Keratinocyte (primary cell): ENCODE data around the gene BLZF1. TPM values are rescaled to one million over a fixed set of nuclear protein-coding genes. Genes with fewer than 3 reads are reported as not detected.

Source experiments
- DNase-seq: peaks from one replicate; pipeline ENCODE4 v3.0.0-alpha.2; 2011; ENCODE audit warnings: low read depth, missing footprints, low spot score
- FAIRE-seq: peaks from 2 replicates; lab custom pipeline; 2011; peaks lifted over from hg19 to GRCh38; lab: Jason Lieb, UNC
- H2AFZ ChIP-seq: 2 replicates; pipeline ENCODE4 v1.6.0; 2012; ENCODE audit warnings: low read length, control low read depth, inconsistent platforms; ENCODE audit not compliant: control insufficient read depth
- H3K27ac ChIP-seq: 2 replicates; pipeline ENCODE4 v1.5.1; 2011; ENCODE audit warnings: low read length; ENCODE audit not compliant: control insufficient read depth, insufficient read depth
- H3K27me3 ChIP-seq: 3 replicates; pipeline ENCODE4 v1.6.0; 2011; ENCODE audit warnings: low read length; ENCODE audit not compliant: control insufficient read depth, insufficient read depth; ENCODE audit errors: extremely low read depth
- H3K36me3 ChIP-seq, 2 experiments: 2 replicates in 1 of 2; 3 replicates in 1 of 2; pipeline ENCODE4 v1.5.1; 2011; ENCODE audit warnings: low read length in 2 of 2, mild to moderate bottlenecking in 1 of 2; ENCODE audit not compliant: control insufficient read depth in 2 of 2, insufficient read depth in 2 of 2; ENCODE audit errors: extremely low read depth in 1 of 2
- H3K4me1 ChIP-seq: 3 replicates; pipeline ENCODE4 v1.5.1; 2011; ENCODE audit warnings: low read length; ENCODE audit not compliant: control insufficient read depth, insufficient read depth; ENCODE audit errors: extremely low read depth
- H3K4me2 ChIP-seq: 3 replicates; pipeline ENCODE4 v1.6.0; 2011; ENCODE audit warnings: low read depth, low read length; ENCODE audit not compliant: control insufficient read depth, insufficient read depth; ENCODE audit errors: extremely low read depth
- H3K4me3 ChIP-seq, 3 experiments: fragments of 200-600 bp in 1 of 3; sonication (generic) in 1 of 3; 2 replicates in 2 of 3; 3 replicates in 1 of 3; pipeline ENCODE4 v1.5.1; 2011 to 2016; ENCODE audit warnings: low read length in 3 of 3, mild to moderate bottlenecking in 3 of 3, control low read depth in 2 of 3, inconsistent platforms in 1 of 3, low read depth in 1 of 3, mixed read lengths in 1 of 3, mixed run types in 1 of 3, moderate library complexity in 1 of 3; ENCODE audit not compliant: control insufficient read depth in 2 of 3, insufficient read depth in 2 of 3; ENCODE audit errors: extremely low read depth in 1 of 3
- H3K79me2 ChIP-seq: 2 replicates; pipeline ENCODE4 v1.6.0; 2012; ENCODE audit warnings: low read length; ENCODE audit not compliant: control insufficient read depth, insufficient read depth
- H3K9ac ChIP-seq: 3 replicates; pipeline ENCODE4 v1.6.0; 2011; ENCODE audit warnings: low read length; ENCODE audit not compliant: control insufficient read depth, insufficient read depth; ENCODE audit errors: extremely low read depth
- H3K9me1 ChIP-seq: 3 replicates; pipeline ENCODE4 v1.6.0; 2011; ENCODE audit warnings: low read length; ENCODE audit not compliant: control insufficient read depth, insufficient read depth; ENCODE audit errors: extremely low read depth
- H3K9me3 ChIP-seq: 2 replicates; pipeline ENCODE4 v1.5.1; 2012; ENCODE audit warnings: low read depth, low read length; ENCODE audit not compliant: control insufficient read depth
- H4K20me1 ChIP-seq: 3 replicates; pipeline ENCODE4 v1.6.0; 2011; ENCODE audit warnings: low read length; ENCODE audit not compliant: control insufficient read depth, insufficient read depth; ENCODE audit errors: extremely low read depth
- CTCF ChIP-seq, 3 experiments: IDR thresholded peaks in 1 of 3; conservative IDR thresholded peaks in 1 of 3; optimal IDR thresholded peaks in 1 of 3; 2 replicates in 2 of 3; 3 replicates in 1 of 3; pipeline versions ENCODE3 to v1.5.1; 2011; ENCODE audit warnings: low read length in 3 of 3, mild to moderate bottlenecking in 3 of 3, moderate library complexity in 2 of 3, control low read depth in 1 of 3, inconsistent platforms in 1 of 3; ENCODE audit not compliant: insufficient read depth in 2 of 3; ENCODE audit errors: extremely low read depth in 1 of 3
- EZH2 ChIP-seq: IDR thresholded peaks from one replicate; pipeline ENCODE4 v1.6.1; 2012; ENCODE audit warnings: inconsistent platforms, mild to moderate bottlenecking, low read length, moderate library complexity
- dilution Hi-C: fragments of 300-500 bp; cut with MboI; formaldehyde crosslinking; loops from one replicate; pipeline ENCODE4 v1.7.0; 2020; ENCODE audit warnings: low sequenced_read_pairs; ENCODE audit not compliant: extremely low pct_ligation_motif_present
- polyA plus RNA-seq, 5 experiments: library from polyadenylated mRNA; depleted of rRNA in 3 of 5; stranded (reverse) in 3 of 5; stranded (forward) in 1 of 5; unstranded in 1 of 5; fragments of >200 nt; gene quantifications; 1 replicate in 1 of 5; 2 replicates in 3 of 5; 3 replicates in 1 of 5; pipeline versions ENCODE4 v1.2.1 to v1.2.3, GENCODE V29; 2011 to 2012; ENCODE audit warnings: missing spikeins in 2 of 5, low read depth in 1 of 5, low replicate concordance in 1 of 5

The BLZF1 gene
- polyA plus RNA-seq, 1 donor (not counting 4 experiments of a cell fraction or from before 2014, with no cell fraction given), result 50.9 TPM

- Histone ChIP-seq H4K20me1 (no peaks in the 10 kb centered on the region), H2AFZ (no peak overlapping the region), H3K4me2 (no peak overlapping the region), H3K79me2 (peaks cover 15% of the 10 kb centered on the region), H3K9ac (no peak overlapping the region), H3K4me3 (no peak overlapping the region), H3K9me3 (no peaks in the 10 kb centered on the region), H3K4me1 (peaks cover 11% of the 10 kb centered on the region), H3K27ac (no peak overlapping the region), H3K9me1 (no peaks in the 10 kb centered on the region), H3K27me3 (no peaks in the 10 kb centered on the region), H3K36me3 (no peaks in the 10 kb centered on the region)
- FAIRE-seq, result no peak
- dilution Hi-C loops, result no loop called here
- no peak for TF ChIP-seq EZH2
- no peak for TF ChIP-seq CTCF (optimal IDR thresholded peaks at IDR 0.05 in 1 of 3, IDR thresholded peaks at IDR 0.05 in 1 of 3, conservative IDR thresholded peaks at IDR 0.05 in 1 of 3; ENCODE audit: extremely low read depth in 1 of 3, insufficient read depth in 2 of 3, low read length in 3 of 3)
- DNase-seq, result no peak
These were observed 42.9 kb upstream of the BLZF1 start for GRCh38 chr1:169325117-169325516.

- no peak for FAIRE-seq
- no peak overlapping the region for H2AFZ ChIP-seq
- H3K9me1 ChIP-seq, result no peaks in the 10 kb centered on the region
- H3K27me3 ChIP-seq, result no peaks in the 10 kb centered on the region
- DNase-seq, result no peak
- H3K9me3 ChIP-seq, result no peaks in the 10 kb centered on the region
- H3K4me1 ChIP-seq, result peaks cover 11% of the 10 kb centered on the region
- TF ChIP-seq CTCF (optimal IDR thresholded peaks at IDR 0.05 in 1 of 3, IDR thresholded peaks at IDR 0.05 in 1 of 3, conservative IDR thresholded peaks at IDR 0.05 in 1 of 3; ENCODE audit: extremely low read depth in 1 of 3, insufficient read depth in 2 of 3, low read length in 3 of 3), result no peak
- TF ChIP-seq EZH2, result no peak
- no peaks in the 10 kb centered on the region for H4K20me1 ChIP-seq
- dilution Hi-C loops, result no loop called here
- H3K9ac ChIP-seq, result no peak overlapping the region
- peaks cover 23% of the 10 kb centered on the region for H3K79me2 ChIP-seq
- H3K27ac ChIP-seq, result no peak overlapping the region
- H3K4me2 ChIP-seq, result no peak overlapping the region
- H3K4me3 ChIP-seq, result no peak overlapping the region
- no peaks in the 10 kb centered on the region for H3K36me3 ChIP-seq
These were observed 41.6 kb upstream of the BLZF1 start for GRCh38 chr1:169326261-169326955.
